CD14-positive monocyte (primary cell): ENCODE results near the gene SQSTM1. TPM values are rescaled to one million over a fixed set of nuclear protein-coding genes. Genes with fewer than 3 reads are reported as not detected.

Source experiments
- DNase-seq, 3 donors: peaks; one replicate each; pipeline ENCODE4 v3.0.0-alpha.2; 2011 to 2022
- H2AFZ ChIP-seq: 2 replicates; pipeline ENCODE4 v1.6.0; 2012; ENCODE audit warnings: mild to moderate bottlenecking, low read depth, low read length, inconsistent platforms; ENCODE audit not compliant: insufficient read depth, poor library complexity, severe bottlenecking
- H3K27ac ChIP-seq, 2 donors: 1 replicate in 1 of 2; 2 replicates in 1 of 2; pipeline ENCODE4 v1.5.1; 2012 to 2013; ENCODE audit warnings: low read length in 2 of 2, control low read depth in 1 of 2, inconsistent platforms in 1 of 2, low read depth in 1 of 2, mild to moderate bottlenecking in 1 of 2
- H3K27me3 ChIP-seq, 2 donors: one replicate each; pipeline versions ENCODE4 v1.6.0 to v1.6.1; 2011 to 2013; ENCODE audit warnings: low read length in 2 of 2; ENCODE audit not compliant: control insufficient read depth in 2 of 2, insufficient read depth in 2 of 2
- H3K36me3 ChIP-seq, 2 donors: replicated peaks in 1 of 2; 1 replicate in 1 of 2; 2 replicates in 1 of 2; pipeline versions ENCODE4 v1.5.1 to v1.6.1; 2012 to 2013; ENCODE audit warnings: low read length in 2 of 2, control low read depth in 1 of 2, inconsistent platforms in 1 of 2, mild to moderate bottlenecking in 1 of 2; ENCODE audit not compliant: insufficient read depth in 2 of 2, control insufficient read depth in 1 of 2
- H3K4me1 ChIP-seq, 2 donors: 1 replicate in 1 of 2; 2 replicates in 1 of 2; pipeline versions ENCODE4 v1.5.1 to v1.6.1; 2012 to 2013; ENCODE audit warnings: low read length in 2 of 2, control low read depth in 1 of 2, inconsistent platforms in 1 of 2, mild to moderate bottlenecking in 1 of 2, moderate library complexity in 1 of 2; ENCODE audit not compliant: insufficient read depth in 2 of 2, control insufficient read depth in 1 of 2
- H3K4me2 ChIP-seq: replicated peaks from 2 replicates; pipeline ENCODE3; 2012; ENCODE audit warnings: low read length, moderate library complexity, mild to moderate bottlenecking; ENCODE audit not compliant: poor library complexity, severe bottlenecking; ENCODE audit errors: extremely low read depth
- H3K4me3 ChIP-seq, 3 experiments: fragments of 200-600 bp in 1 of 3; sonication (generic) in 1 of 3; replicated peaks in 1 of 3; 1 replicate in 2 of 3; 2 replicates in 1 of 3; pipeline ENCODE4 v1.5.1; 2011 to 2013; ENCODE audit warnings: low read length in 3 of 3, mild to moderate bottlenecking in 3 of 3, control low read depth in 2 of 3, low read depth in 2 of 3, inconsistent platforms in 1 of 3, moderate library complexity in 1 of 3
- H3K79me2 ChIP-seq: 2 replicates; pipeline ENCODE4 v1.6.0; 2012; ENCODE audit warnings: mild to moderate bottlenecking, control low read depth, inconsistent platforms, low read length, moderate library complexity; ENCODE audit not compliant: insufficient read depth
- H3K9ac ChIP-seq: 2 replicates; pipeline ENCODE4 v1.6.0; 2017; ENCODE audit warnings: low read length, mild to moderate bottlenecking; ENCODE audit not compliant: insufficient read depth, poor library complexity, severe bottlenecking
- H3K9me3 ChIP-seq, 2 donors: replicated peaks in 1 of 2; 1 replicate in 1 of 2; 2 replicates in 1 of 2; pipeline versions ENCODE4 v1.5.1 to v1.6.1; 2012 to 2013; ENCODE audit warnings: low read length in 2 of 2, control low read depth in 1 of 2; ENCODE audit not compliant: control insufficient read depth in 1 of 2, insufficient read depth in 1 of 2
- H4K20me1 ChIP-seq: 2 replicates; pipeline ENCODE4 v1.6.0; 2012; ENCODE audit warnings: mild to moderate bottlenecking, low read length, control low read depth, moderate library complexity; ENCODE audit not compliant: insufficient read depth
- H3K27ac Mint-ChIP-seq, 7 donors: one replicate each; pipeline ENCODE4 v1.8.0; 2020; ENCODE audit warnings: mild to moderate bottlenecking in 7 of 7, mixed read lengths in 7 of 7, moderate library complexity in 6 of 7, inconsistent platforms in 2 of 7
- H3K27me3 Mint-ChIP-seq, 3 donors: one replicate each; pipeline ENCODE4 v1.8.0; 2021 to 2022; ENCODE audit warnings: low read depth in 3 of 3, mild to moderate bottlenecking in 3 of 3, mixed read lengths in 3 of 3, moderate library complexity in 3 of 3, inconsistent platforms in 1 of 3
- H3K36me3 Mint-ChIP-seq, 2 donors: one replicate each; pipeline ENCODE4 v1.8.0; 2020; ENCODE audit warnings: mixed read lengths in 2 of 2, inconsistent platforms in 1 of 2, mild to moderate bottlenecking in 1 of 2
- H3K4me1 Mint-ChIP-seq: one replicate; pipeline ENCODE4 v1.8.0; 2020; ENCODE audit warnings: mild to moderate bottlenecking, mixed read lengths
- H3K4me3 Mint-ChIP-seq, 2 donors: one replicate each; pipeline ENCODE4 v1.8.0; 2020; ENCODE audit warnings: mild to moderate bottlenecking in 2 of 2, mixed read lengths in 2 of 2, moderate library complexity in 1 of 2
- H3K9me3 Mint-ChIP-seq, 7 donors: one replicate each; pipeline ENCODE4 v1.8.0; 2020 to 2022; ENCODE audit warnings: mixed read lengths in 7 of 7, mild to moderate bottlenecking in 6 of 7, moderate library complexity in 6 of 7, inconsistent platforms in 2 of 7
- CTCF ChIP-seq: fragments of 200-600 bp; IDR thresholded peaks from one replicate; pipeline ENCODE4 v1.8.0; 2022; ENCODE audit warnings: antibody characterized with exemption, mild to moderate bottlenecking
- WGBS: methylation state at CpG from one replicate; pipeline ENCODE4 v1.1.5; 2013; ENCODE audit warnings: missing lambda C conversion rate; ENCODE audit not compliant: insufficient coverage; 5-methylcytosine and 5-hydroxymethylcytosine counted together
- intact Hi-C, 2 donors: fragments of 100-400 bp; cut with micrococcal nuclease; formaldehyde crosslinking; loops; one replicate each; pipeline versions ENCODE4 v1.15.0 to v1.15.1; 2023
- polyA plus RNA-seq, 3 donors: library from polyadenylated mRNA; depleted of rRNA in 1 of 3; unstranded in 2 of 3; stranded (reverse) in 1 of 3; fragments of 300-500 nt in 2 of 3; fragments of >200 nt in 1 of 3; fragmentation: Illumina TruSeq in 2 of 3; gene quantifications; 1 replicate in 2 of 3; 2 replicates in 1 of 3; pipeline ENCODE4 v1.2.3, GENCODE V29; 2012 to 2021

SQSTM1 gene
- polyA plus RNA-seq, 3 donors, result 182 to 312 (median 275) TPM

DNA sequence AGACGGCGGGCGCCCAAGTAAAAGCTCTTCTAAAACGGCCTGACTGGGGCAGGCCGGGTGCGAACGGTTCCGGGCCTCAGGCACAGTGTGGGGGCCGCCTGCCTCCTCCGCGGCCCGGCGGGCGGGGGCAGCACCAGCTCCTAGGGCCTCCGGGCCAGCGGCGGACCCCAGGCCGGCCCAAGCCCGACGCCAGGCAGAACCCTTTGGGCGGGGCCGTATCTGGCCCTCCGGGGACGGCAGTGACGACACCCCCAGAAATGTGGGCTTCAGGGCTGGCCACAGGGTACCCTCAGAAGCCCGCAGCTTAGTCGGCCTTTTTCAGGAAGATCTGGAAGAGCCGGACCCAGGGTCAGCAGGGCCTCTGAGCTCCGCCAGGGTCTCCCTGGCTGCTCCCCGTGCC is 23.0 kb upstream of the SQSTM1 start:
- peaks cover 44 to 53% of the 10 kb centered on the region in 2 donors for H3K4me1 ChIP-seq
- H3K4me3 ChIP-seq, result no peak overlapping the region
- H3K27ac ChIP-seq, result no peak overlapping the region
- 97% methylated on average over 29 of the region's 30 CpGs for WGBS
- H3K9me3 ChIP-seq, result no peaks in the 10 kb centered on the region
- peaks cover 83% of the 10 kb centered on the region for H4K20me1 ChIP-seq
- Mint-ChIP-seq H3K4me1 (peaks cover 38% of the 10 kb centered on the region), H3K4me3 (no peak overlapping the region), H3K9me3 (no peaks in the 10 kb centered on the region), H3K27ac (peak overlapping the region in 1 of 7 donors; percentile 45), H3K27me3 (peaks cover 0 to 2% (median 2%) of the 10 kb centered on the region in 3 donors), H3K36me3 (peaks cover 41 to 43% of the 10 kb centered on the region in 2 donors)
- no peak overlapping the region for H3K9ac ChIP-seq
- no peak for TF ChIP-seq CTCF
- no peak overlapping the region for H3K4me2 ChIP-seq
- H2AFZ ChIP-seq, result no peak overlapping the region
- peaks cover 38 to 47% of the 10 kb centered on the region in 2 donors for H3K36me3 ChIP-seq
- no peak for DNase-seq
- no peaks in the 10 kb centered on the region for H3K27me3 ChIP-seq
- intact Hi-C loops, result loop anchor here (2.0 to 10.0 kb wide), 4 partner anchors 31 to 175 kb away; partner anchors contain the start of genes HNRNPH1 (in 1 of the 2) and MAML1 (in 1 of the 2)
- peaks cover 13% of the 10 kb centered on the region for H3K79me2 ChIP-seq

DNA sequence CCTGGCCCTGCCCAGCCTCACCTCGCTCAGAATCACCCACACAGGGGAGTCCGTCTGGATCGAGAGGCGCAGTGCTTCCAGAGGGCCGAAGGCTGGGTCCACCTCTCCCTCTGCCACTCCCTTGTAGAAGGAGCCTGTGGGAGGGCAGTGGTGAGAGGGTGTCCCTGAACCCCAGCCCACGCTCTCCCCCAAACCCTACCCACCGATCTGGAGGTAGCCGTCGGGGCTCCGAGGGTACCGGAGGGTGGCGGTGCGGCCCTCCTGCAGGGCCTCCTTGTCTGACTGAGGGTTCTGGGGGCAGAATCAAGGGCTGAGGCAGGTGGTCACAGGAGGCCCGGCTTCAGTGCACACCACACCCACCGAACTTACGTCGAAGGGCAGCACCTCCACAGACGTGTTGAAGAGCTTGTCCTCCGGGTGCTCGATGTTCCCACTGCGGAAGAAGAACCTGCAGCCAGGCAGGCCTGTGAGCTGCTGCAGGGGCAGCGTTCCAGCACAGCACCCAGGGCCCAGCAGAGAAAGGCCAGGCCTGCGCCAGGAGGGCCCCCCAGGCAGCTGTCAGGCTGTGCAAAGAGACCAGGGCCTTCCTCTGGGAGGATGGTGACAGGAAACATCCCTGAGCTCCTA is 22.4 kb upstream of the SQSTM1 start:
- Mint-ChIP-seq H3K27ac (no peak overlapping the region), H3K36me3 (peaks cover 44 to 45% of the 10 kb centered on the region in 2 donors), H3K4me1 (peaks cover 38% of the 10 kb centered on the region), H3K9me3 (no peaks in the 10 kb centered on the region), H3K4me3 (no peak overlapping the region), H3K27me3 (peaks cover 0 to 2% (median 2%) of the 10 kb centered on the region in 3 donors)
- 96% methylated on average over 15 of the region's 23 CpGs for WGBS
- H3K79me2 ChIP-seq, result peaks cover 18% of the 10 kb centered on the region
- no peaks in the 10 kb centered on the region for H3K27me3 ChIP-seq
- TF ChIP-seq CTCF, result no peak
- H2AFZ ChIP-seq, result no peak overlapping the region
- intact Hi-C loops, result loop anchor here in 1 of 2 donors (5.0 to 10.0 kb wide), 2 partner anchors 63 to 176 kb away; partner anchors contain the start of genes HNRNPH1 and MAML1
- H3K4me2 ChIP-seq, result no peak overlapping the region
- H4K20me1 ChIP-seq, result peaks cover 86% of the 10 kb centered on the region
- no peak overlapping the region for H3K4me3 ChIP-seq
- peak in 1 of 3 donors; percentile 5 for DNase-seq
- peaks cover 44 to 53% of the 10 kb centered on the region in 2 donors for H3K4me1 ChIP-seq
- H3K9ac ChIP-seq, result no peak overlapping the region
- H3K36me3 ChIP-seq, result peaks cover 38 to 47% of the 10 kb centered on the region in 2 donors
- H3K27ac ChIP-seq, result no peak overlapping the region
- no peaks in the 10 kb centered on the region for H3K9me3 ChIP-seq
